K562 (cell line): ENCODE data around the gene CSNK2A1. TPM values are rescaled to one million over a fixed set of nuclear protein-coding genes. Genes with fewer than 3 reads are reported as not detected.

Source experiments
- ARID1B ChIP-seq: fragments of 450-650 bp; IDR thresholded peaks from 2 replicates; pipeline ENCODE4 v1.6.1; 2016; ENCODE audit warnings: antibody characterized with exemption, mild to moderate bottlenecking, inconsistent platforms
- CBFA2T2 ChIP-seq: fragments of 450-650 bp; conservative IDR thresholded peaks from 2 replicates; pipeline ENCODE4 v1.6.1; 2017; ENCODE audit warnings: mild to moderate bottlenecking
- CHD4 ChIP-seq: fragments of 200-600 bp; sonication (generic); IDR thresholded peaks from 3 replicates; pipeline ENCODE4 v1.6.1; 2012; ENCODE audit warnings: low read depth, mild to moderate bottlenecking, mixed read lengths, low read length, inconsistent platforms; ENCODE audit not compliant: insufficient read depth, insufficient replicate concordance, poor library complexity, severe bottlenecking
- ELF1 ChIP-seq: fragments of 200-800 bp; sonication (Bioruptor generic); IDR thresholded peaks from 2 replicates; pipeline ENCODE4 v1.6.1; 2016; ENCODE audit warnings: missing genetic modification characterization, missing compliant biosample characterization
- MAFF ChIP-seq: IDR thresholded peaks from 2 replicates; pipeline ENCODE4 v1.6.1; 2012; ENCODE audit warnings: low read length, improper control_type of control experiment
- MAFG ChIP-seq: fragments of 450-650 bp; conservative IDR thresholded peaks from 2 replicates; pipeline ENCODE4 v1.6.1; 2016; ENCODE audit warnings: missing genetic modification characterization, missing compliant biosample characterization
- NCOA1 ChIP-seq: fragments of 450-650 bp; IDR thresholded peaks from 2 replicates; pipeline ENCODE4 v1.6.1; 2016; ENCODE audit warnings: low read depth
- PHB ChIP-seq: fragments of 250-450 bp; sonication (Bioruptor Pico); IDR thresholded peaks from 2 replicates; pipeline ENCODE4 v1.5.0; 2021
- POLR3A ChIP-seq: IDR thresholded peaks from 2 replicates; pipeline ENCODE4 v1.6.1; 2011; ENCODE audit warnings: borderline replicate concordance, mild to moderate bottlenecking, moderate library complexity; ENCODE audit not compliant: insufficient read length, insufficient read depth; ENCODE audit errors: extremely low read depth
- ZNF143 ChIP-seq: sonication (generic); formaldehyde crosslinking; IDR thresholded peaks from 2 replicates; pipeline ENCODE4 v1.9.0; 2022; ENCODE audit warnings: mild to moderate bottlenecking, missing genetic modification reagents
- ZNF197 ChIP-seq: fragments of 200-800 bp; sonication (Bioruptor generic); IDR thresholded peaks from 2 replicates; pipeline ENCODE4 v1.6.1; 2016; ENCODE audit warnings: low read depth, missing genetic modification characterization, missing compliant biosample characterization
- ZNF263 ChIP-seq: sonication (generic); formaldehyde crosslinking; IDR thresholded peaks from 2 replicates; pipeline ENCODE4 v1.8.0; 2022; ENCODE audit warnings: mild to moderate bottlenecking, missing genetic modification reagents, borderline replicate concordance
- ZNF354B ChIP-seq: fragments of 250-450 bp; sonication (Bioruptor Pico); IDR thresholded peaks from 2 replicates; pipeline ENCODE4 v1.4.0; 2020
- polyA plus RNA-seq, 8 experiments: library from polyadenylated mRNA; depleted of rRNA in 4 of 8; stranded (reverse) in 5 of 8; unstranded in 3 of 8; fragments of >200 nt; fragmentation: Nextera tagmentation in 2 of 8; fragmentation: Illumina TruSeq in 1 of 8; extraction: Ambion mirVana in 2 of 8; extraction: Trizol in 1 of 8; gene quantifications; 2 replicates each; pipeline versions ENCODE4 v1.2.1 to v1.2.3, GENCODE V29; 2011 to 2014; ENCODE audit warnings: inconsistent platforms in 1 of 8, missing spikeins in 1 of 8
- total RNA-seq, 7 experiments: library from RNA; depleted of rRNA in 6 of 7; stranded (reverse); fragments of >200 nt in 6 of 7; fragmentation: Illumina TruSeq in 2 of 7; extraction: Trizol in 2 of 7; gene quantifications; 2 replicates each; pipeline versions ENCODE4 v1.2.1 to v1.2.3, GENCODE V29; 2011 to 2021; ENCODE audit warnings: low replicate concordance in 1 of 7
- TF ChIP-seq, protein P1 (sequence below): sonication (generic); formaldehyde crosslinking; IDR thresholded peaks from 2 replicates; pipeline ENCODE4 v1.9.0; 2022; ENCODE audit warnings: mild to moderate bottlenecking, missing genetic modification reagents
- TF ChIP-seq, protein P2 (sequence below), 2 experiments: IDR thresholded peaks; 2 replicates each; pipeline ENCODE4 v1.6.1; 2011; ENCODE audit warnings: borderline replicate concordance in 1 of 2, control low read depth in 1 of 2, low read depth in 1 of 2, low read length in 1 of 2, mild to moderate bottlenecking in 1 of 2, mixed read lengths in 1 of 2, moderate library complexity in 1 of 2; ENCODE audit not compliant: insufficient read depth in 1 of 2, insufficient read length in 1 of 2, poor library complexity in 1 of 2, severe bottlenecking in 1 of 2; ENCODE audit errors: extremely low read depth in 1 of 2
- TF ChIP-seq, protein P3 (sequence below): sonication (generic); formaldehyde crosslinking; IDR thresholded peaks from 2 replicates; pipeline ENCODE4 v1.5.0; 2020; ENCODE audit warnings: missing genetic modification reagents
- TF ChIP-seq, protein P4 (sequence below): sonication (generic); formaldehyde crosslinking; IDR thresholded peaks from 2 replicates; pipeline ENCODE4 v1.8.1; 2023; ENCODE audit warnings: missing genetic modification reagents, mild to moderate bottlenecking, borderline replicate concordance

The CSNK2A1 gene
- total and polyA plus RNA-seq, 9 of the 15 experiments (the other 6 are each of a cell fraction or from before 2014, with no cell fraction given) = 71.0 to 251 (median 103) TPM

DNA sequence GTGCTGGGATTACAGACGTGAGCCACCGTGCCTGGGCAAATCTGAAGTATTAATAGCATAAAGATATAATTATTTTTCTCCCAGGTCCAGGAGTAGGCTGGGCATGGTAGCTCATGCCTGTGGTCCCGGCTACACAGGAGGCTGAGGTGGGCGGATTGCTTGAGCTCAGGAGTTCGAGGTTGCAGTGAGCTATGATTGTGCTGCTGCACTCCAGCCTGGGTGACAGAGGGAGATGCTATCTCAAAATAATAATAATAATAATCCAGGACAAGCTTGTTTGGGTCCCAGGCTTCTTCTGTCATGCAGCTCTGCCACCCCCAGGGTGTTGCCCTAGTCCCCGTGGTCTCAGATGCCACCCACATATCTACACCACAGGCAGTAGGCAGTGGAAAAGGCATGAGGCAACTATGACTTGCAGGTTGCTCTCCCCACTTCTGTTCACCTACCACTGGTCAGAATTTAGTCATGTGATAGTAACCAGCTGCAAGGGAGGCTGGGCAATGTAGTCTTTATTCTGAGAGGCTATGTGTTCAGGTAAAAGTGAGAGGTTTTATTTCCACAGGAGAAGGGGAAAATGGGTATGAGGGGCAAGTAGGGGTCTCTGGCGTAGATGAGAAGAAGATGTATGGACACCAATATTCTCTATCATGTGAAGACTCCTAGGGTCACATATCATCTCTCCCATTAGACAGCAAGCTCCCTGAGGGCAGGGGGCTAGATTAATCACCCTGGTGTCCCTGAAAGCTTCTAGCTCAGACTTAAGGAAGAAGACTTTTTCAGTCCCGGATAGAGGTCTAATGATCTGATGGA lies 40.8 kb upstream of the CSNK2A1 start (continued):
- TF ChIP-seq, protein P1, sequence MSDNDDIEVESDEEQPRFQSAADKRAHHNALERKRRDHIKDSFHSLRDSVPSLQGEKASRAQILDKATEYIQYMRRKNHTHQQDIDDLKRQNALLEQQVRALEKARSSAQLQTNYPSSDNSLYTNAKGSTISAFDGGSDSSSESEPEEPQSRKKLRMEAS (CRISPR knock-in tag) = peak; percentile 17; the same call in 1 of the 2 replicates
- TF ChIP-seq MAFG (tag) = peak; percentile 64
- no peak for TF ChIP-seq CHD4
- TF ChIP-seq, protein P2, sequence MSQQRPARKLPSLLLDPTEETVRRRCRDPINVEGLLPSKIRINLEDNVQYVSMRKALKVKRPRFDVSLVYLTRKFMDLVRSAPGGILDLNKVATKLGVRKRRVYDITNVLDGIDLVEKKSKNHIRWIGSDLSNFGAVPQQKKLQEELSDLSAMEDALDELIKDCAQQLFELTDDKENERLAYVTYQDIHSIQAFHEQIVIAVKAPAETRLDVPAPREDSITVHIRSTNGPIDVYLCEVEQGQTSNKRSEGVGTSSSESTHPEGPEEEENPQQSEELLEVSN (IDR thresholded peaks at IDR 0.05; ENCODE audit: borderline replicate concordance in 1 of 2, extremely low read depth in 1 of 2, insufficient read depth in 1 of 2, insufficient read length in 1 of 2, low read depth in 1 of 2, low read length in 1 of 2, poor library complexity in 1 of 2, severe bottlenecking in 1 of 2) = peak; percentile 24 to 50
- no peak for TF ChIP-seq ELF1
- TF ChIP-seq ZNF263 = 0 out of 2 replicates have a peak, but pooled peaks have one; percentile 21
- no peak for TF ChIP-seq POLR3A
- TF ChIP-seq ARID1B = no peak
- peak; percentile 12; the same call in 1 of the 2 replicates for TF ChIP-seq CBFA2T2
- TF ChIP-seq MAFF = peak; percentile 3; the same call in 1 of the 2 replicates
- TF ChIP-seq, protein P3, sequence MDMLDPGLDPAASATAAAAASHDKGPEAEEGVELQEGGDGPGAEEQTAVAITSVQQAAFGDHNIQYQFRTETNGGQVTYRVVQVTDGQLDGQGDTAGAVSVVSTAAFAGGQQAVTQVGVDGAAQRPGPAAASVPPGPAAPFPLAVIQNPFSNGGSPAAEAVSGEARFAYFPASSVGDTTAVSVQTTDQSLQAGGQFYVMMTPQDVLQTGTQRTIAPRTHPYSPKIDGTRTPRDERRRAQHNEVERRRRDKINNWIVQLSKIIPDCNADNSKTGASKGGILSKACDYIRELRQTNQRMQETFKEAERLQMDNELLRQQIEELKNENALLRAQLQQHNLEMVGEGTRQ = peak; percentile 86
- TF ChIP-seq ZNF197 (CRISPR knock-in tag) = no peak
- no peak for TF ChIP-seq PHB (CRISPR knock-in tag)
- TF ChIP-seq NCOA1 = no peak
- TF ChIP-seq, protein P4, sequence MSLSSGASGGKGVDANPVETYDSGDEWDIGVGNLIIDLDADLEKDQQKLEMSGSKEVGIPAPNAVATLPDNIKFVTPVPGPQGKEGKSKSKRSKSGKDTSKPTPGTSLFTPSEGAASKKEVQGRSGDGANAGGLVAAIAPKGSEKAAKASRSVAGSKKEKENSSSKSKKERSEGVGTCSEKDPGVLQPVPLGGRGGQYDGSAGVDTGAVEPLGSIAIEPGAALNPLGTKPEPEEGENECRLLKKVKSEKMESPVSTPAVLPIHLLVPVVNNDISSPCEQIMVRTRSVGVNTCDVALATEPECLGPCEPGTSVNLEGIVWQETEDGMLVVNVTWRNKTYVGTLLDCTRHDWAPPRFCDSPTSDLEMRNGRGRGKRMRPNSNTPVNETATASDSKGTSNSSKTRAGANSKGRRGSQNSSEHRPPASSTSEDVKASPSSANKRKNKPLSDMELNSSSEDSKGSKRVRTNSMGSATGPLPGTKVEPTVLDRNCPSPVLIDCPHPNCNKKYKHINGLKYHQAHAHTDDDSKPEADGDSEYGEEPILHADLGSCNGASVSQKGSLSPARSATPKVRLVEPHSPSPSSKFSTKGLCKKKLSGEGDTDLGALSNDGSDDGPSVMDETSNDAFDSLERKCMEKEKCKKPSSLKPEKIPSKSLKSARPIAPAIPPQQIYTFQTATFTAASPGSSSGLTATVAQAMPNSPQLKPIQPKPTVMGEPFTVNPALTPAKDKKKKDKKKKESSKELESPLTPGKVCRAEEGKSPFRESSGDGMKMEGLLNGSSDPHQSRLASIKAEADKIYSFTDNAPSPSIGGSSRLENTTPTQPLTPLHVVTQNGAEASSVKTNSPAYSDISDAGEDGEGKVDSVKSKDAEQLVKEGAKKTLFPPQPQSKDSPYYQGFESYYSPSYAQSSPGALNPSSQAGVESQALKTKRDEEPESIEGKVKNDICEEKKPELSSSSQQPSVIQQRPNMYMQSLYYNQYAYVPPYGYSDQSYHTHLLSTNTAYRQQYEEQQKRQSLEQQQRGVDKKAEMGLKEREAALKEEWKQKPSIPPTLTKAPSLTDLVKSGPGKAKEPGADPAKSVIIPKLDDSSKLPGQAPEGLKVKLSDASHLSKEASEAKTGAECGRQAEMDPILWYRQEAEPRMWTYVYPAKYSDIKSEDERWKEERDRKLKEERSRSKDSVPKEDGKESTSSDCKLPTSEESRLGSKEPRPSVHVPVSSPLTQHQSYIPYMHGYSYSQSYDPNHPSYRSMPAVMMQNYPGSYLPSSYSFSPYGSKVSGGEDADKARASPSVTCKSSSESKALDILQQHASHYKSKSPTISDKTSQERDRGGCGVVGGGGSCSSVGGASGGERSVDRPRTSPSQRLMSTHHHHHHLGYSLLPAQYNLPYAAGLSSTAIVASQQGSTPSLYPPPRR (CRISPR knock-in tag) = no peak
- TF ChIP-seq ZNF143 (CRISPR knock-in tag) = peak; percentile 85
- no peak for TF ChIP-seq ZNF354B (CRISPR knock-in tag)
